GM13977 (cell line): Measurements from ENCODE around the gene BICC1.

Experiments
- DNase-seq: peaks from one replicate; pipeline ENCODE4 v3.0.0; 2012; ENCODE audit warnings: low spot score
- in situ Hi-C: fragments of 300-500 bp; cut with MboI; formaldehyde crosslinking; loops from one replicate; pipeline ENCODE4 v1.12.0; 2022; ENCODE audit warnings: low sequenced_read_pairs, low pct_unique_long_range_greater_than_20kb, mixed read lengths, inconsistent platforms; ENCODE audit not compliant: unreplicated experiment
- TF ChIP-seq, protein P1 (sequence below): IDR thresholded peaks from 2 replicates; pipeline ENCODE4 v1.5.1; 2012; ENCODE audit warnings: mild to moderate bottlenecking, control low read depth; ENCODE audit not compliant: insufficient read depth; ENCODE audit errors: extremely low read depth, missing control alignments

The BICC1 gene

DNA sequence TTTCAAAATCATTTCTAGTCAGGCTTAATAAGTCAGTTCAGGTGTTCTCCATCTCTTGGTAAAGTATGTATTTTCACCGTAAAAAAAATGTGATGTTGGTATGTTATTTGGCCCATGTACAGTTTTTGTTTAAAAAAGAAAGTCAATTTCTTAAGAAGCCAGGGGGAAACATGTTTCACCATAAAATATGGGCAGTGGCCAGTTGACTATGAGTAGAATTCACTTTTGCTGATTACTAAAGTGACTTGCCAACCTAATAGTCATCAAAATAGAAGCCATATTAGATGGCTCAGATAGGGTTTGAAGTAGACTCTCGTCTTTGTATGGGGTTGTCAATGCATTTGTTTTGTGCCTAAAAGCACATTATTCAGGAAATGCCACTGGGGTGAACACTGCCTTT is 266.3 kb downstream of the BICC1 start:
- in situ Hi-C loops, result loop anchor here (25.0 kb wide), 1 partner anchor 833 kb away; no protein-coding TSS in a partner anchor
- TF ChIP-seq, protein P1, sequence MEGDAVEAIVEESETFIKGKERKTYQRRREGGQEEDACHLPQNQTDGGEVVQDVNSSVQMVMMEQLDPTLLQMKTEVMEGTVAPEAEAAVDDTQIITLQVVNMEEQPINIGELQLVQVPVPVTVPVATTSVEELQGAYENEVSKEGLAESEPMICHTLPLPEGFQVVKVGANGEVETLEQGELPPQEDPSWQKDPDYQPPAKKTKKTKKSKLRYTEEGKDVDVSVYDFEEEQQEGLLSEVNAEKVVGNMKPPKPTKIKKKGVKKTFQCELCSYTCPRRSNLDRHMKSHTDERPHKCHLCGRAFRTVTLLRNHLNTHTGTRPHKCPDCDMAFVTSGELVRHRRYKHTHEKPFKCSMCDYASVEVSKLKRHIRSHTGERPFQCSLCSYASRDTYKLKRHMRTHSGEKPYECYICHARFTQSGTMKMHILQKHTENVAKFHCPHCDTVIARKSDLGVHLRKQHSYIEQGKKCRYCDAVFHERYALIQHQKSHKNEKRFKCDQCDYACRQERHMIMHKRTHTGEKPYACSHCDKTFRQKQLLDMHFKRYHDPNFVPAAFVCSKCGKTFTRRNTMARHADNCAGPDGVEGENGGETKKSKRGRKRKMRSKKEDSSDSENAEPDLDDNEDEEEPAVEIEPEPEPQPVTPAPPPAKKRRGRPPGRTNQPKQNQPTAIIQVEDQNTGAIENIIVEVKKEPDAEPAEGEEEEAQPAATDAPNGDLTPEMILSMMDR, result no peak
- no peak for DNase-seq

DNA sequence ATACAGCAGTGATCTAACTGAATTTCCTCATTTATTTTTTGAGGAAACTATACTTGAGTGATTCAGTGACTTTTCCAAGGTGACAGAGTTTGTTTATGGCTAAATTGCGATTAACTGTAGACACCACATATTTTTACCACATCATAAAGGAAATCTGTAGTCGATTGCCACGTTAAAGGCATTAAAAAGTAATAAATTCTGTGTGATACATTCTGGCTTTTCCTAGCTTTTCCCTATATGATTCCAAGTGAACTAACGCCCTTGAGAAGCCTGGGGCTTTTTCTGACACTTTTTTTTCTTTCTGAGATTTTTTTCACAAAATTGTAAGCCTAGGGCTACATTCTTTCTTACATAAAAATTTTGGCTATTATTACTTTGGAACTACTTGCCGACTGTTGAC is 266.9 kb downstream of the BICC1 start:
- DNase-seq, result no peak
- in situ Hi-C loops, result loop anchor here (25.0 kb wide), 1 partner anchor 833 kb away; no protein-coding TSS in a partner anchor
- TF ChIP-seq, protein P1, result no peak

DNA sequence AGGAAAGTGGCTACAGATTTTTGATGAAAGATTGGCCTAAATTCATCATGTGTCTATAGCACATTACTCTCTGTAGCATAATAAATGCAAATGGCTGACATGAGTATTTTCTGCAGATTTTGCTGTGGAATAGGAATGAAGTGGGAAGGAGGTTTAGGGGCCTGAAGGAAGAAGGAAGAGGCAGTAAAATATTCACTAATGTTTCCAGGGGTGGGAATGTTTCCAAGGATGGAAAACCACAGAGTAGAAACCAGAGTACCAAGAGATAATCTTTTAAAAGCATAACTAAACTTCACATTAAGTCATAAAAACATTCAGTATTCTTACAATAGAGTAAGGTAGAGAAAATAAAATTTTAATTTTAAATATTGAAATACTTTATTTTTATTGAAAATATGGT is 267.8 kb downstream of the BICC1 start:
- TF ChIP-seq, protein P1, result no peak
- DNase-seq, result no peak
- in situ Hi-C loops, result loop anchor here (25.0 kb wide), 1 partner anchor 832 kb away; no protein-coding TSS in a partner anchor

DNA sequence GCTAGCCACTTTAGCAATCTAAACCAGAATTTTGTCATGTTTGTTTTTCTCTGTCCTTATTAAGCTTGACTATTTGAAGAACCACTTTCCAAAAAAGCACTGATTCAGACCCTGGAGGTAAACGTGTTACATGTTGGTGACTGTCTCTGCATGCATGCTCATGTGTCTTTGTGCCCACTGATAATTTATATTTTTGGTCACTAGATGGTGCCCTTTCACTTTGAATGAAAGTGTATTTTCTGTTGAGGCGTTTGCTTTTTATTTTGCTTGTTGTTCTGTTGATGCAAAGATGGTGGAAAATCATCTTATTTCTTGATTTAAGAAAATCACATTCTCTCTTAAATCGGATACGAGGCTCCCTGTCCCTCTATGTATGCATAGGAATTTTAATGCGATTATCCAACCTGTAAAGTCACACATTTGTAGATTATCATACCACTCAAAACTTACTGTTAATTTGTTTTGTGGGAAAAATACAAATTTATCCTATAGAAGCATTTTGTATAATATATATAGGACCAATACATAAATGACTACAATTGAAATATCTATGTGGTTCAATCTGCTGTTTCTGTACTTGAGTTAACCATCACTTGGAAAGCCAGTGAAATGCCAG is 269.3 kb downstream of the BICC1 start:
- in situ Hi-C loops, result loop anchor here (25.0 kb wide), 1 partner anchor 830 kb away; no protein-coding TSS in a partner anchor
- TF ChIP-seq, protein P1, result peak; percentile 69

DNA sequence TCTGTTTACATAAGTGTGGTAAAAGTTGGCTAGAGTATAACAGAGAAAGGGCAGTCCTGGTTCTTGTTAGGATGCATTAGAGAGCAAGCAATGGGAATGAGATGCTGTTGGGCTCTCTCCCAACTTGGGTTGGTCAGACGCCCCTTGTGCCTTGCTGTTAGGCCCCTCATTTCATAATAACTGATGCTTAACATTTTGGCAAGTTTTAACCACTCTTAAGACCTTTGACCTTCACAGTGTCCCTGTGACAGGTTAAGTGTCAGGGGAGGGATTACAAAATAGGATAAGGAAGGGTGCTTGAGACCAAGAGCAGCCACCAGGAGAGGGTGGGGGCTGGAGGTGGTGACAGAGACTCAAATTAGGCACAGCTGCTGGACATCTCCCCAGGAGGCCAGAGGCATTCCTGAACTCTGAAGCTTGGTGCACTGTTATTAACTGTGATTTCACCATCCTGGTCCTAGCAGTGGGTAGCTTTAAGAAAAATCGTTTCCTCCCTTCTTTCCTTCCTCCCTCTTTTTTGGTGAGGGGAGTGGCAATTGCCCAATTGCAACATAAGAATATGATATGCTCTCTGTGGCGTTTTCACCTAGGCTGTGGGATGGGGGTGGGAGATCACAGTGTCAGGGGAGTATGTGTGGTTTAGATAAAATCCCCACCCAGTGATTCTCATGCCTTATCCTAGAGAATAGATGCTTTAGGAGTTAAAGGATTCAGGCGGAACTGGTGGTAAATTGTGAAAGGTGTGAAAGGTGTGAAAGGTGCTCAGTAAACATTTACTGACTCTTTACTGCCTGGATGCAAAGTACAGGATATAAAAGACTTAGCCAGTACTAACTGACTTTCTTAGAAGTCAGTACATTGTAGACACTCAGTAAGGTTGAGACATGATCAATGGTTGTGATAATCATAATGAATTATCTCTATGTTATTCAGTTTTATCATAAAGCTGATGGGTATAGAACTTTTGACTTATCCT is 270.5 kb downstream of the BICC1 start:
- in situ Hi-C loops, result loop anchor here (25.0 kb wide), 1 partner anchor 829 kb away; no protein-coding TSS in a partner anchor
- TF ChIP-seq, protein P1, result no peak
- no peak for DNase-seq

More for the DNA sequence above, 269.3 kb downstream of the BICC1 start:
- DNase-seq, result peak; percentile 26

DNA sequence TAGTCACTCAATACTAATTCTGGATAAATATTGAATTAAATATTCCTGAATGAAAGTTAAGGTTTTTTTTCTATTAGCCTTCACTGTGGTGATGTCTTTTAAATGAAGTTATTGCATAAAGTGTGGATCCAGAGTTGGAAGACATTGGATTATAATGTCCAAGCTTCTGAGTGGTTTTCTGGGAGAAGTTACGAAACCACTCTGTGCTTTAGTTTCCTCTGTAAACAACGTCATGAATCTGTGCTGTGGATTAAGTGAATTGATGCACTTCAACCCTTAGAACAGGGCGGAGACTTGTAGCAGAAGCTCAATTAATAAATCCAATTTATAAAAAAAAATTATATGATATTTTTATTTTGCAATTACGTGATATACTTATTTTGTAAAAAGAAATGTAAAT is 271.7 kb downstream of the BICC1 start:
- TF ChIP-seq, protein P1, result no peak
- DNase-seq, result no peak
- in situ Hi-C loops, result loop anchor here (25.0 kb wide), 1 partner anchor 828 kb away; no protein-coding TSS in a partner anchor
